CD4-positive, alpha-beta memory T cell (primary cell): ENCODE measurements around the gene IGSF6. TPM values are rescaled to one million over a fixed set of nuclear protein-coding genes. Genes with fewer than 3 reads are reported as not detected.

Experiments
- CTCF ChIA-PET: fragments of 350-600 bp; sonication (Branson Sonifier 250); formaldehyde crosslinking; loops from one replicate; lab custom pipeline; 2021; ENCODE audit warnings: inconsistent platforms; ENCODE audit not compliant: partially characterized antibody; lab: Charles Lee
- POLR2A ChIA-PET: fragments of 350-600 bp; sonication (Branson Sonifier 250); formaldehyde crosslinking; loops from one replicate; lab custom pipeline; 2021; ENCODE audit not compliant: partially characterized antibody; lab: Charles Lee
- DNase-seq, 5 donors: peaks; one replicate each; pipeline versions ENCODE4 v3.0.0 to v3.0.0-alpha.2; 2020 to 2022; ENCODE audit warnings: mixed read lengths in 1 of 5
- H3K27ac ChIP-seq: one replicate; pipeline ENCODE4 v1.7.0; 2013; ENCODE audit warnings: low read depth, low read length
- H3K27me3 ChIP-seq: 2 replicates; pipeline ENCODE4 v1.7.0; 2013; ENCODE audit warnings: mild to moderate bottlenecking, low read length, moderate library complexity; ENCODE audit not compliant: insufficient read depth
- H3K36me3 ChIP-seq: 2 replicates; pipeline ENCODE4 v1.7.0; 2013; ENCODE audit warnings: mild to moderate bottlenecking, low read length, moderate library complexity; ENCODE audit not compliant: insufficient read depth
- H3K4me1 ChIP-seq: 2 replicates; pipeline ENCODE4 v1.7.0; 2013; ENCODE audit warnings: mild to moderate bottlenecking, low read length, moderate library complexity; ENCODE audit not compliant: insufficient read depth
- H3K4me3 ChIP-seq, 2 donors: one replicate each; pipeline ENCODE4 v1.7.0; 2013; ENCODE audit warnings: low read length in 2 of 2, mild to moderate bottlenecking in 1 of 2
- H3K9me3 ChIP-seq, 2 donors: one replicate each; pipeline ENCODE4 v1.7.0; 2013; ENCODE audit warnings: low read length in 2 of 2, control low read depth in 1 of 2; ENCODE audit not compliant: control insufficient read depth in 1 of 2
- H3K27ac Mint-ChIP-seq, 7 donors: one replicate each; pipeline ENCODE4 v1.8.0; 2020 to 2021; ENCODE audit warnings: mixed read lengths in 7 of 7, mild to moderate bottlenecking in 6 of 7, inconsistent platforms in 3 of 7, moderate library complexity in 3 of 7
- H3K27me3 Mint-ChIP-seq, 2 donors: one replicate each; pipeline ENCODE4 v1.8.0; 2020 to 2021; ENCODE audit warnings: mixed read lengths in 2 of 2
- H3K36me3 Mint-ChIP-seq, 2 donors: one replicate each; pipeline ENCODE4 v1.8.0; 2020 to 2021; ENCODE audit warnings: mixed read lengths in 2 of 2, inconsistent platforms in 1 of 2, mild to moderate bottlenecking in 1 of 2
- H3K4me1 Mint-ChIP-seq, 4 donors: one replicate each; pipeline ENCODE4 v1.8.0; 2020 to 2021; ENCODE audit warnings: mixed read lengths in 4 of 4, mild to moderate bottlenecking in 1 of 4
- H3K4me3 Mint-ChIP-seq, 8 donors: one replicate each; pipeline ENCODE4 v1.8.0; 2020 to 2021; ENCODE audit warnings: mixed read lengths in 8 of 8, mild to moderate bottlenecking in 7 of 8, moderate library complexity in 6 of 8, inconsistent platforms in 3 of 8
- H3K9me3 Mint-ChIP-seq, 8 donors: one replicate each; pipeline ENCODE4 v1.8.0; 2020 to 2021; ENCODE audit warnings: mixed read lengths in 8 of 8, mild to moderate bottlenecking in 5 of 8, inconsistent platforms in 3 of 8, moderate library complexity in 1 of 8
- intact Hi-C: fragments of 100-400 bp; cut with micrococcal nuclease; formaldehyde crosslinking; loops from one replicate; pipeline ENCODE4 v1.15.1; 2023
- polyA plus RNA-seq, 2 donors: library from polyadenylated mRNA; unstranded; fragments of 300-500 nt; fragmentation: Illumina TruSeq; gene quantifications; one replicate each; pipeline ENCODE4 v1.2.3, GENCODE V29; 2021
- total RNA-seq, 2 experiments: library from RNA; stranded (reverse); gene quantifications; one replicate each; pipeline ENCODE4 v1.2.3, GENCODE V29; 2021

IGSF6 gene
- total and polyA plus RNA-seq, 4 experiments from 2014 or later: 0.13 to 5.1 (median 2.1) TPM

GRCh38 chr16:21617607-21618006 is 34.8 kb downstream of the IGSF6 start:
- Mint-ChIP-seq H3K27ac (peak overlapping the region in 1 of 7 donors; percentile 65), H3K9me3 (no peaks in the 10 kb centered on the region), H3K36me3 (peaks cover 32 to 46% of the 10 kb centered on the region in 2 donors), H3K4me3 (no peak overlapping the region), H3K27me3 (no peaks in the 10 kb centered on the region), H3K4me1 (peaks cover 32 to 77% (median 54%) of the 10 kb centered on the region in 4 donors)
- ChIA-PET POLR2A (no interaction called here), CTCF (no interaction called here)
- H3K27me3 ChIP-seq: no peaks in the 10 kb centered on the region
- H3K4me3 ChIP-seq: no peak overlapping the region
- peaks cover 38% of the 10 kb centered on the region for H3K4me1 ChIP-seq
- intact Hi-C loops: no loop called here
- no peak for DNase-seq
- no peak overlapping the region for H3K27ac ChIP-seq
- no peaks in the 10 kb centered on the region for H3K9me3 ChIP-seq
- no peaks in the 10 kb centered on the region for H3K36me3 ChIP-seq

GRCh38 chr16:21614896-21615295 is 37.5 kb downstream of the IGSF6 start:
- H3K4me3 ChIP-seq: no peak overlapping the region
- intact Hi-C loops: no loop called here
- peaks cover 33 to 42% of the 10 kb centered on the region in 2 donors for H3K36me3 Mint-ChIP-seq

GRCh38 chr16:21613781-21614180 is 38.6 kb downstream of the IGSF6 start:
- Mint-ChIP-seq H3K4me3 (no peak overlapping the region), H3K9me3 (no peaks in the 10 kb centered on the region), H3K27ac (no peak overlapping the region), H3K27me3 (no peaks in the 10 kb centered on the region), H3K4me1 (peaks cover 48 to 78% (median 66%) of the 10 kb centered on the region in 4 donors), H3K36me3 (peaks cover 28 to 34% of the 10 kb centered on the region in 2 donors)
- no peak for DNase-seq
- ChIA-PET POLR2A (no interaction called here), CTCF (no interaction called here)
- intact Hi-C loops: no loop called here
- Histone ChIP-seq H3K9me3 (no peaks in the 10 kb centered on the region), H3K27me3 (no peaks in the 10 kb centered on the region), H3K27ac (no peak overlapping the region), H3K4me3 (no peak overlapping the region), H3K4me1 (peaks cover 51% of the 10 kb centered on the region), H3K36me3 (no peaks in the 10 kb centered on the region)

More at GRCh38 chr16:21614896-21615295, 37.5 kb downstream of the IGSF6 start:
- H3K4me1 Mint-ChIP-seq: peaks cover 43 to 76% (median 63%) of the 10 kb centered on the region in 4 donors
- CTCF ChIA-PET: interaction anchor here (1.2 to 2.6 kb wide), 3 partner anchors 10 to 94 kb away, joined by 3 to 6 read pairs (median 3); no protein-coding TSS in a partner anchor
- H3K27me3 ChIP-seq: no peaks in the 10 kb centered on the region
- H3K27ac ChIP-seq: no peak overlapping the region
- H3K4me3 Mint-ChIP-seq: peak overlapping the region in 2 of 8 donors; percentile 16 to 39
- H3K4me1 ChIP-seq: peaks cover 43% of the 10 kb centered on the region
- H3K36me3 ChIP-seq: no peaks in the 10 kb centered on the region
- no peaks in the 10 kb centered on the region for H3K27me3 Mint-ChIP-seq
- H3K9me3 Mint-ChIP-seq: no peaks in the 10 kb centered on the region
- no peaks in the 10 kb centered on the region for H3K9me3 ChIP-seq
- no peak overlapping the region for H3K27ac Mint-ChIP-seq
- no peak for DNase-seq
- POLR2A ChIA-PET: no interaction called here

- POLR2A ChIA-PET: no interaction called here
- Histone ChIP-seq H3K4me3 (no peak overlapping the region), H3K27me3 (no peaks in the 10 kb centered on the region), H3K9me3 (no peaks in the 10 kb centered on the region), H3K36me3 (no peaks in the 10 kb centered on the region), H3K4me1 (peaks cover 56% of the 10 kb centered on the region), H3K27ac (no peak overlapping the region)
- DNase-seq: no peak
- CTCF ChIA-PET: no interaction called here
- peaks cover 52 to 79% (median 68%) of the 10 kb centered on the region in 4 donors for H3K4me1 Mint-ChIP-seq
- no peaks in the 10 kb centered on the region for H3K27me3 Mint-ChIP-seq
- H3K4me3 Mint-ChIP-seq: no peak overlapping the region
- no peaks in the 10 kb centered on the region for H3K9me3 Mint-ChIP-seq
- H3K36me3 Mint-ChIP-seq: peaks cover 26 to 31% of the 10 kb centered on the region in 2 donors
- intact Hi-C loops: no loop called here
- H3K27ac Mint-ChIP-seq: no peak overlapping the region
Observed at GRCh38 chr16:21613361-21613760, 39.0 kb downstream of the IGSF6 start.

GRCh38 chr16:21611556-21612384 is 40.6 kb downstream of the IGSF6 start:
- H3K4me1 ChIP-seq: peaks cover 71% of the 10 kb centered on the region
- CTCF ChIA-PET: interaction anchor here (1.4 to 1.6 kb wide), 3 partner anchors 9 to 27 kb away, joined by 3 to 4 read pairs (median 3); no protein-coding TSS in a partner anchor
- H3K27me3 ChIP-seq: no peaks in the 10 kb centered on the region
- intact Hi-C loops: no loop called here
- no peak overlapping the region for H3K4me3 ChIP-seq
- Mint-ChIP-seq H3K27me3 (no peaks in the 10 kb centered on the region), H3K4me3 (peak overlapping the region; percentile 1 to 68 (median 41)), H3K4me1 (peaks cover 52 to 88% (median 74%) of the 10 kb centered on the region in 4 donors), H3K9me3 (no peaks in the 10 kb centered on the region), H3K27ac (peak overlapping the region; percentile 9 to 54 (median 25)), H3K36me3 (peaks cover 19 to 21% of the 10 kb centered on the region in 2 donors)
- POLR2A ChIA-PET: interaction anchor here (1.2 kb wide), 1 partner anchor 11 kb away, joined by 4 read pairs; no protein-coding TSS in a partner anchor
- no peaks in the 10 kb centered on the region for H3K36me3 ChIP-seq
- no peak overlapping the region for H3K27ac ChIP-seq
- no peak for DNase-seq
- H3K9me3 ChIP-seq: no peaks in the 10 kb centered on the region

- no peaks in the 10 kb centered on the region for H3K9me3 Mint-ChIP-seq
- intact Hi-C loops: no loop called here
Observed at GRCh38 chr16:21611198-21611555, 41.2 kb downstream of the IGSF6 start.

GRCh38 chr16:21610766-21611165 is 41.6 kb downstream of the IGSF6 start:
- H3K4me3 Mint-ChIP-seq: no peak overlapping the region

More at GRCh38 chr16:21611198-21611555, 41.2 kb downstream of the IGSF6 start:
- Histone ChIP-seq H3K4me3 (no peak overlapping the region), H3K27ac (no peak overlapping the region), H3K27me3 (no peaks in the 10 kb centered on the region), H3K36me3 (no peaks in the 10 kb centered on the region), H3K4me1 (peaks cover 75% of the 10 kb centered on the region), H3K9me3 (no peaks in the 10 kb centered on the region)
- ChIA-PET POLR2A (interaction anchor here (0.9 to 1.2 kb wide), 2 partner anchors 10 to 34 kb away, joined by 4 read pairs; no protein-coding TSS in a partner anchor), CTCF (interaction anchor here (1.4 to 1.6 kb wide), 3 partner anchors 8 to 28 kb away, joined by 3 to 4 read pairs (median 3); no protein-coding TSS in a partner anchor)
- peak overlapping the region in 4 of 7 donors; percentile 14 to 54 (median 26) for H3K27ac Mint-ChIP-seq
- H3K4me3 Mint-ChIP-seq: peak overlapping the region in 2 of 8 donors; percentile 38 to 68
- peaks cover 17 to 19% of the 10 kb centered on the region in 2 donors for H3K36me3 Mint-ChIP-seq
- DNase-seq: no peak
- H3K27me3 Mint-ChIP-seq: no peaks in the 10 kb centered on the region
- peaks cover 50 to 87% (median 69%) of the 10 kb centered on the region in 4 donors for H3K4me1 Mint-ChIP-seq

More at GRCh38 chr16:21610766-21611165, 41.6 kb downstream of the IGSF6 start:
- Histone ChIP-seq H3K4me3 (no peak overlapping the region), H3K36me3 (no peaks in the 10 kb centered on the region), H3K27me3 (no peaks in the 10 kb centered on the region), H3K4me1 (peaks cover 75% of the 10 kb centered on the region), H3K9me3 (no peaks in the 10 kb centered on the region), H3K27ac (no peak overlapping the region)
- Mint-ChIP-seq H3K36me3 (peaks cover 16 to 17% of the 10 kb centered on the region in 2 donors), H3K27me3 (no peaks in the 10 kb centered on the region), H3K4me1 (peaks cover 47 to 87% (median 67%) of the 10 kb centered on the region in 4 donors), H3K27ac (peak overlapping the region in 1 of 7 donors; percentile 7), H3K9me3 (no peaks in the 10 kb centered on the region)
- ChIA-PET CTCF (interaction anchor here (0.9 to 1.6 kb wide), 4 partner anchors 8 to 46 kb away, joined by 3 to 4 read pairs (median 3); no protein-coding TSS in a partner anchor), POLR2A (interaction anchor here (0.9 to 1.0 kb wide), 2 partner anchors 16 to 35 kb away, joined by 3 to 4 read pairs; no protein-coding TSS in a partner anchor)
- no peak for DNase-seq
- intact Hi-C loops: no loop called here
